Fibroblast of lung (primary cell): Measurements from ENCODE around the gene VPS35L. TPM values are rescaled to one million over a fixed set of nuclear protein-coding genes. Genes with fewer than 3 reads are reported as not detected.

Source experiments
- DNase-seq, 2 donors: peaks; one replicate each; pipeline versions ENCODE4 v3.0.0 to v3.0.0-alpha.2; 2010; ENCODE audit warnings: low read depth in 2 of 2
- H2AFZ ChIP-seq: 2 replicates; pipeline ENCODE4 v1.5.1; 2012; ENCODE audit warnings: low read length, control low read depth, inconsistent platforms
- H3K27ac ChIP-seq: 2 replicates; pipeline ENCODE4 v1.5.1; 2011; ENCODE audit warnings: low read length, control low read depth; ENCODE audit not compliant: insufficient read depth
- H3K27me3 ChIP-seq: 2 replicates; pipeline ENCODE4 v1.5.1; 2011; ENCODE audit warnings: mild to moderate bottlenecking, low read length; ENCODE audit not compliant: control insufficient read depth, insufficient read depth
- H3K36me3 ChIP-seq: 2 replicates; pipeline ENCODE4 v1.5.1; 2011; ENCODE audit warnings: low read length; ENCODE audit not compliant: control insufficient read depth, insufficient read depth
- H3K4me1 ChIP-seq: 2 replicates; pipeline ENCODE4 v1.5.1; 2011; ENCODE audit warnings: low read length; ENCODE audit not compliant: control insufficient read depth, insufficient read depth; ENCODE audit errors: extremely low read depth
- H3K4me2 ChIP-seq: 2 replicates; pipeline ENCODE4 v1.5.1; 2011; ENCODE audit warnings: low read length, control low read depth; ENCODE audit not compliant: insufficient read depth; ENCODE audit errors: extremely low read depth
- H3K4me3 ChIP-seq, 4 experiments: fragments of 200-600 bp in 1 of 4; sonication (generic) in 1 of 4; replicated peaks in 1 of 4; 2 replicates each; pipeline ENCODE4 v1.5.1; 2011 to 2016; ENCODE audit warnings: low read length in 4 of 4, low read depth in 3 of 4, mild to moderate bottlenecking in 3 of 4, control low read depth in 2 of 4, inconsistent platforms in 1 of 4, mixed read lengths in 1 of 4; ENCODE audit not compliant: insufficient read depth in 1 of 4; ENCODE audit errors: control extremely low read depth in 1 of 4
- H3K79me2 ChIP-seq: 2 replicates; pipeline ENCODE4 v1.5.1; 2012; ENCODE audit warnings: mild to moderate bottlenecking, low read length, inconsistent platforms; ENCODE audit not compliant: control insufficient read depth, insufficient read depth
- H3K9ac ChIP-seq: 2 replicates; pipeline ENCODE4 v1.5.1; 2011; ENCODE audit warnings: mild to moderate bottlenecking, low read length, control low read depth; ENCODE audit not compliant: insufficient read depth
- H3K9me3 ChIP-seq: 2 replicates; pipeline ENCODE4 v1.5.1; 2012; ENCODE audit warnings: low read depth, low read length; ENCODE audit not compliant: control insufficient read depth, insufficient read depth
- H4K20me1 ChIP-seq: 2 replicates; pipeline ENCODE4 v1.5.1; 2011; ENCODE audit warnings: low read length; ENCODE audit not compliant: control insufficient read depth, insufficient read depth; ENCODE audit errors: extremely low read depth
- CTCF ChIP-seq, 2 donors: IDR thresholded peaks in 1 of 2; conservative IDR thresholded peaks in 1 of 2; 1 replicate in 1 of 2; 2 replicates in 1 of 2; pipeline ENCODE4 v1.5.1; 2011 to 2012; ENCODE audit warnings: low read length in 2 of 2, control low read depth in 1 of 2, inconsistent platforms in 1 of 2, low read depth in 1 of 2, mild to moderate bottlenecking in 1 of 2
- EZH2 ChIP-seq: IDR thresholded peaks from 2 replicates; pipeline ENCODE4 v1.5.1; 2012; ENCODE audit warnings: low read length, control low read depth, mild to moderate bottlenecking; ENCODE audit errors: missing control alignments
- polyA plus RNA-seq, 2 donors: library from polyadenylated mRNA; depleted of rRNA in 1 of 2; stranded (reverse) in 1 of 2; unstranded in 1 of 2; fragments of >200 nt; gene quantifications; 2 replicates each; pipeline ENCODE4 v1.2.1, GENCODE V29; 2011 to 2012; ENCODE audit warnings: missing spikeins in 1 of 2
- total RNA-seq: library from RNA; depleted of rRNA; stranded (reverse); fragments of >200 nt; gene quantifications from 2 replicates; pipeline ENCODE4 v1.2.1, GENCODE V29; 2014

VPS35L gene
- total and polyA plus RNA-seq, 2 donors (not counting 1 experiment from before 2014, with no cell fraction given): 46.7 to 54.7 TPM

- Histone ChIP-seq H3K27me3 (no peaks in the 10 kb centered on the region), H3K27ac (no peak overlapping the region), H2AFZ (no peak overlapping the region), H4K20me1 (no peaks in the 10 kb centered on the region), H3K79me2 (no peaks in the 10 kb centered on the region), H3K9me3 (no peaks in the 10 kb centered on the region), H3K4me2 (no peak overlapping the region), H3K9ac (no peak overlapping the region), H3K4me3 (no peak overlapping the region), H3K36me3 (peaks cover 6% of the 10 kb centered on the region), H3K4me1 (no peaks in the 10 kb centered on the region)
- TF ChIP-seq CTCF (conservative IDR thresholded peaks at IDR 0.05 in 1 of 2, IDR thresholded peaks at IDR 0.05 in 1 of 2; ENCODE audit: low read depth in 1 of 2, low read length in 2 of 2) (no peak), EZH2 (no peak)
- DNase-seq: peak in 1 of 2 donors; percentile 82
These were observed 23.0 kb downstream of the VPS35L start for GRCh38 chr16:19578378-19578971.

- H3K4me1 ChIP-seq: no peaks in the 10 kb centered on the region
- no peak overlapping the region for H3K4me2 ChIP-seq
- H3K79me2 ChIP-seq: no peaks in the 10 kb centered on the region
- no peaks in the 10 kb centered on the region for H3K9me3 ChIP-seq
- H3K9ac ChIP-seq: no peak overlapping the region
- H3K36me3 ChIP-seq: peaks cover 4% of the 10 kb centered on the region
- no peaks in the 10 kb centered on the region for H4K20me1 ChIP-seq
- no peak overlapping the region for H3K4me3 ChIP-seq
- TF ChIP-seq EZH2 (no peak), CTCF (conservative IDR thresholded peaks at IDR 0.05 in 1 of 2, IDR thresholded peaks at IDR 0.05 in 1 of 2; ENCODE audit: low read depth in 1 of 2, low read length in 2 of 2) (no peak)
- DNase-seq: no peak
- H3K27me3 ChIP-seq: no peaks in the 10 kb centered on the region
- no peak overlapping the region for H2AFZ ChIP-seq
- no peak overlapping the region for H3K27ac ChIP-seq
These were observed 26.7 kb downstream of the VPS35L start for GRCh38 chr16:19582050-19582831.

- Histone ChIP-seq H3K4me1 (no peaks in the 10 kb centered on the region), H3K4me3 (no peak overlapping the region), H2AFZ (no peak overlapping the region), H3K27ac (no peak overlapping the region), H3K4me2 (no peak overlapping the region), H3K27me3 (no peaks in the 10 kb centered on the region), H3K9me3 (no peaks in the 10 kb centered on the region), H3K79me2 (no peaks in the 10 kb centered on the region), H3K36me3 (peaks cover 2% of the 10 kb centered on the region), H3K9ac (no peak overlapping the region), H4K20me1 (no peaks in the 10 kb centered on the region)
- DNase-seq: peak; percentile 48 to 58
- TF ChIP-seq EZH2 (no peak), CTCF (conservative IDR thresholded peaks at IDR 0.05 in 1 of 2, IDR thresholded peaks at IDR 0.05 in 1 of 2; ENCODE audit: low read depth in 1 of 2, low read length in 2 of 2) (peak; percentile 88 to 99)
These were observed 28.3 kb downstream of the VPS35L start for GRCh38 chr16:19583665-19584300.
